Aorta (tissue), 5 donors: Measurements from ENCODE around the gene KDM1A. TPM values are rescaled to one million over a fixed set of nuclear protein-coding genes. Genes with fewer than 3 reads are reported as not detected.

ENCODE experiments used
- ATAC-seq: fragments of 200-7000 bp; cut with Tn5 transposase; one replicate; pipeline ENCODE4 v1.9.1; 2022; ENCODE audit warnings: moderate library complexity; ENCODE audit not compliant: low FRiP score
- DNase-seq, 2 donors: peaks; one replicate each; pipeline ENCODE4 v3.0.0-alpha.2; 2020
- H3K27ac ChIP-seq, 2 donors: one replicate each; pipeline ENCODE4 v1.5.1; 2013; ENCODE audit warnings: low read length in 2 of 2, mild to moderate bottlenecking in 2 of 2, moderate library complexity in 2 of 2, control low read depth in 1 of 2, inconsistent platforms in 1 of 2, low read depth in 1 of 2
- H3K27me3 ChIP-seq, 2 donors: one replicate each; pipeline ENCODE4 v1.6.1; 2013; ENCODE audit warnings: control low read depth in 1 of 2, low read length in 1 of 2, mild to moderate bottlenecking in 1 of 2, moderate library complexity in 1 of 2; ENCODE audit not compliant: insufficient read depth in 2 of 2, control insufficient read depth in 1 of 2
- H3K36me3 ChIP-seq, 2 donors: one replicate each; pipeline ENCODE4 v1.6.1; 2013; ENCODE audit warnings: control low read depth in 1 of 2, low read length in 1 of 2, mild to moderate bottlenecking in 1 of 2; ENCODE audit not compliant: insufficient read depth in 2 of 2, control insufficient read depth in 1 of 2
- H3K4me1 ChIP-seq, 2 donors: one replicate each; pipeline ENCODE4 v1.6.1; 2013; ENCODE audit warnings: low read length in 2 of 2, control low read depth in 1 of 2, mild to moderate bottlenecking in 1 of 2, moderate library complexity in 1 of 2; ENCODE audit not compliant: insufficient read depth in 2 of 2, control insufficient read depth in 1 of 2
- H3K4me3 ChIP-seq, 2 donors: one replicate each; pipeline ENCODE4 v1.5.1; 2013; ENCODE audit warnings: low read length in 2 of 2, control low read depth in 1 of 2, mild to moderate bottlenecking in 1 of 2
- H3K9me3 ChIP-seq: one replicate; pipeline ENCODE4 v1.6.1; 2013; ENCODE audit warnings: mild to moderate bottlenecking, low read length; ENCODE audit not compliant: control insufficient read depth
- WGBS, 2 donors: extraction: QIAGEN DNeasy Blood & Tissue Kit; methylation state at CpG; one replicate each; pipeline ENCODE4 v1.1.7; 2013; 5-methylcytosine and 5-hydroxymethylcytosine counted together
- intact Hi-C, 2 donors: fragments of 100-400 bp; cut with DNase I; formaldehyde crosslinking; loops; one replicate each; pipeline versions ENCODE4 v1.14.2 to v1.15.0; 2022
- polyA plus RNA-seq, 2 donors: library from polyadenylated mRNA; stranded (reverse); fragments of 200-250 nt; gene quantifications; one replicate each; pipeline ENCODE4 v1.2.3, GENCODE V29; 2013
- total RNA-seq, 2 donors: library from RNA; stranded (reverse); fragmentation: NEBNext Ultra II Directional; extraction: Animal tissue kit (Norgen Biotek cat#: 25700); gene quantifications; one replicate each; pipeline ENCODE4 v1.2.1, GENCODE V29; 2021
- donor health status: healthy with polysubstance abuse.
- donor health status: Bipolar disorder and iron deficiency.
- donor health status: DM: no; HTN: no; CAD: no.
- donor health status: DM: no; HTN: no; CAD: no.
- donor health status: DM: yes; HTN: yes; CAD: no.

Gene KDM1A
- total and polyA plus RNA-seq, 4 donors: 9.4 to 40.4 (median 29.6) TPM

DNA sequence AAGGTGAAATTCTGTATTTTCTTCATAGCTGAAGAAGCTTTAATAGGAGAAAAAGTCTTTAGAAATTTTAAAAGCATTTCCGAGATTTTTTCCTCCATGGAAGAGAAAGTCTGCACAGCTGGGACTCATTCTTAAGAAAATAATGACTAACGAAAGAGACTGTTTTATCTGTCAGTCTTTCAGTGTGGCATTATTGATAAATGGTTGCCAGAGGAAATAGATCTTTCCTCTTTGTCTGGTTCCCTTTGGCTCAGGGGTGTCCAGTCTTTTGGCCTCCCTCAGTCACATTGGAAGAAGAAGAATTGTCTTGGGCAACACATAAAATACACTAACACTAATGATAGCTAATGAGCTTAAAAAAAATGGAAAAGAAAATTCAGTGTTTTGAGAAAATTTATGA lies 49.9 kb downstream of the KDM1A start:
- intact Hi-C loops: no loop called here
- Histone ChIP-seq H3K36me3 (peaks cover 0 to 6% of the 10 kb centered on the region in 2 donors), H3K4me1 (peaks cover 0 to 9% of the 10 kb centered on the region in 2 donors), H3K9me3 (no peaks in the 10 kb centered on the region), H3K27me3 (no peaks in the 10 kb centered on the region), H3K27ac (no peak overlapping the region), H3K4me3 (no peak overlapping the region)
- 3 to 7% methylated on average over 2 of the region's 2 CpGs for WGBS, 2 donors
- ATAC-seq: no peak
- no peak for DNase-seq

DNA sequence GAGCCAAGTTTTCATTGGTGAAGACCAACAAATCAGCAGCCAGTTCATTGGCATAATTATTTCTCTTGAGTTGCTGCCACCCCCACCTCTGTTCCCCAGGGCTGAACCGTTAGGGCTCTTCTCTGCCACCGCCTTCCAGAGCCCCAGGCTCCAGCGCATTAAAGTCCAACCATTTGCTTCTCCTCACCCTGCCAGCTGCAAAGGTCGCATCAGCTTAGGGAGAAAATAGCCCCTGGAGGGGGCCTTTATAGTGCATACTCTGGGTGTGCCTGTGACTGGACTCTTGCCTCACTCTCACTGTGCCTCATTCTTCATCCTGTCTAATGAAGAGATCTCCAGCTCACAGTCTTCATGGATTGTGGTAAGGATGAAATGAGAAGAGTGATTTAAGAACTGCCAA lies 50.4 kb downstream of the KDM1A start:
- 5 to 11% methylated on average over 4 of the region's 4 CpGs for WGBS, 2 donors
- intact Hi-C loops: no loop called here

DNA sequence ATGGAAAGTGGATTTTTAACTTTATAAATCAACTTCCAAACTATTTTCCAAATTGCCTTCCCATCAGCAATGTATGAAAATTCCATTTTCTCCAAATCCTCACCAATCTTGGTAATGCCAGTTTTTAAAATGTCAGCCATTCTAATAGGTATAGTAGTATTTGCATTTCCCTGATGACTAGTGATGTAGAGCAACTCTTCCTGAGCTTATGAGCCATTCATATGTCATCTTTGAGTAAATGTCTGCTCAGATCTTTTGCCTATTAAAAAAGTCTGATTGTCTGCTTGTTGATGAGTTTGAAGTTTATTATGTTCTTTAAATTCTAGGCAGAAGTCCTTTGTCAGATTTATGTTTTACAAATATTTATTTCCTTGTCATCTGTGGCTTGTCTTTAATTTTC lies 54.7 kb downstream of the KDM1A start:
- H3K4me3 ChIP-seq: no peak overlapping the region
- no peaks in the 10 kb centered on the region for H3K27me3 ChIP-seq
- H3K27ac ChIP-seq: no peak overlapping the region
- ATAC-seq (no peak), DNase-seq (no peak)
- peaks cover 5% of the 10 kb centered on the region in 2 donors for H3K36me3 ChIP-seq
- peaks cover 0 to 9% of the 10 kb centered on the region in 2 donors for H3K4me1 ChIP-seq
- intact Hi-C loops: no loop called here
- no peaks in the 10 kb centered on the region for H3K9me3 ChIP-seq

More for the DNA sequence above, 50.4 kb downstream of the KDM1A start:
- Histone ChIP-seq H3K27ac (no peak overlapping the region), H3K4me1 (peaks cover 0 to 9% of the 10 kb centered on the region in 2 donors), H3K27me3 (no peaks in the 10 kb centered on the region), H3K4me3 (no peak overlapping the region), H3K36me3 (peaks cover 0 to 6% of the 10 kb centered on the region in 2 donors), H3K9me3 (no peaks in the 10 kb centered on the region)
- DNase-seq (no peak), ATAC-seq (no peak)

DNA sequence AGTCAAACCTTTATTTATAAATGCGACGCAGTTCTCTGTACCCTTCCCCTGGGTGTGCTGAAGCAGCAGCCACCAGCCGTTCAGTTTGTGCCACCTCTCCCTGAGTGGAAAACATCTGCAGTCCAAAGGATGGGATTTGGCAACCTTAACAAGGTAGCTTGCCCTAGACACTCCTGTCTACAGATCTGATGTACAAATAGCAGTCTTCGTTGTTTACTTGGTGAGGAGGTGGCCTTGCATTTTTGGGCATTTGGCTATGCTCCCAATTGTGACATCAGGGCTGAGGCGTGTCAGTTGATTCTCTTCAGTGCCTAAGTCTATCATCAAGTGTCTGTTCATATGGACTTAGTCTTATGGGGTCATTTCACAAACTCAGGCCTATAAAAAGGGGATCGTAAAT lies 59.8 kb downstream of the KDM1A start:
- intact Hi-C loops: no loop called here
- H3K4me3 ChIP-seq: no peak overlapping the region
- ATAC-seq: no peak
- H3K4me1 ChIP-seq: no peaks in the 10 kb centered on the region
- WGBS, 2 donors: 81 to 83% methylated on average over 6 of the region's 6 CpGs
- DNase-seq: no peak
- H3K27ac ChIP-seq: no peak overlapping the region
- peaks cover 7 to 12% of the 10 kb centered on the region in 2 donors for H3K36me3 ChIP-seq
- H3K9me3 ChIP-seq: no peaks in the 10 kb centered on the region
- no peaks in the 10 kb centered on the region for H3K27me3 ChIP-seq

DNA sequence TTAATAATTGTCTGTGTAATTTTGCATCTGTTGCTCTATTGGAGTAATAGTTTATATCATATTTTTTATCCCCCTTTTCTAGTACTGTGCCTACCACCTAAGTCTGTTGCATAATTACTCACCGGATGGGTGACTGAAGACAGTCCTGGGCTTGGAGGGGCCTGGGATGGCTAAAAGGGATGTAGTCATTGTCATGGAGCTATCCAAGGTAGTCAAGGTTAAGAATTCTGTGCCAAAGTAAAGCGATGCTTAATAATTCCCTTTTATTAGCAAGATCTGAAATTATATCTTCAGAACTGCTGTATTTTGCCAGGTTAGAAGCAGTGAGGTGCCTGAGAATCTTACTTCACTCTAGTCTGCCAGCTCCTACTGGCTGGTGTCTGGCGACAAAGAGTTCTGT lies 61.6 kb downstream of the KDM1A start:
- no peaks in the 10 kb centered on the region for H3K27me3 ChIP-seq
- DNase-seq (no peak), ATAC-seq (no peak)
- no peak overlapping the region for H3K27ac ChIP-seq
- no peaks in the 10 kb centered on the region for H3K4me1 ChIP-seq
- 92 to 93% methylated on average over 3 of the region's 3 CpGs for WGBS, 2 donors
- H3K9me3 ChIP-seq: no peaks in the 10 kb centered on the region
- H3K36me3 ChIP-seq: peaks cover 7 to 12% of the 10 kb centered on the region in 2 donors
- intact Hi-C loops: no loop called here
- no peak overlapping the region for H3K4me3 ChIP-seq

DNA sequence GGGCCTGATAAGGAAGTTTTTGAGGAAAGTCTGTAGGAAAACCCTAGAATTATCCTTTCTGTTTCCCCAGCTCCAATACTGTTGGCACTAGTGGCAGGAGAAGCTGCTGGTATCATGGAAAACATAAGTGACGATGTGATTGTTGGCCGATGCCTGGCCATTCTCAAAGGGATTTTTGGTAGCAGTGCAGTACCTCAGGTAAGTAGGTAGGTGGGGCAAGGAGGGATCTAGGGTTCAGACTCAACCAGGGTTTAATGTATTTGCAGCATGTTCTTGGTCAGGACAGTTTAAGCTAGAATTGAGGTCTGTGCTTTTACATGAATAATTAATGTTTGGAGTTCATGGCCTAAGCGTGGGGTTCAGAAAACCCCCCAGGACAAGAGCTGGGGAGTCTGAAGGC lies 62.1 kb downstream of the KDM1A start:
- no peak for ATAC-seq
- no peak for DNase-seq
- peaks cover 7 to 12% of the 10 kb centered on the region in 2 donors for H3K36me3 ChIP-seq
- H3K27ac ChIP-seq: no peak overlapping the region
- H3K4me1 ChIP-seq: no peaks in the 10 kb centered on the region
- intact Hi-C loops: no loop called here
- H3K27me3 ChIP-seq: no peaks in the 10 kb centered on the region
- WGBS, 2 donors: 86 to 88% methylated on average over 3 of the region's 3 CpGs
- H3K9me3 ChIP-seq: no peaks in the 10 kb centered on the region
- H3K4me3 ChIP-seq: no peak overlapping the region

DNA sequence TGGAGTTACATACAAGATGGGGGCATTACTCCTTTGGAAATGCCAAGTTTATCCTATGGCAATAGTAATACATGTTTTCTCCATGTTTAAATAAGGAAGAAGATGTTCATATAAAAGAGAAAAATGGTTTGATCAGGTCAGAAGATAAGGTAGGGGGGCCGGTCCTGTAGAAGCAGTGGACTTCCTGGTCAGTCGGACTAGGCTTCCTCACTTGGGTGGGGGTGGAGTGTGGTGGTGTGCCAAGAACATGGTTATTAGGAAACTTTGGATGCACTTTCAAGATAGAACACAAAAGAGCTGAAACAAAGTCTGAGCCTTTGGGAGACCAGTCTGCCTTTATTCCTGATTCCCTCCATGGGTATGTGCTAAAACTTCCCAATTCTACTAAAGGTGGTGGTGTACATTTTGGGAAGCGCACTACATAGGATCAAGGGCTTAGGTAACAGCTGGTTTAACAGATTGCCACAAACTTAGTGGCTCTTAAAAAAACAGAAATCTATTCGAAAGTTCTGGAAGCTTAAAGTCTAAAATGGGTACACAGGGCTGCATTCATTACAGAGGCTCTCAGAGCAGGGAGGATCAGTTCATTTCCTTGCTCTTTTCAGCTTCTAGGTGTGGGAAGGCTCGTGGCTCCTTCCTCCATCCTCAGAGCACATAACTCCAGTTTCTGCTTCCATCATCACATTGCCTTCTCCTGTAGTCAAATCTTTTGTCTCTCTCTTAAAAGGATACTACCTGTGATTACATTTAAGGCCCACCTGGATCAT lies 64.6 kb downstream of the KDM1A start:
- 58 to 62% methylated on average over 5 of the region's 5 CpGs for WGBS, 2 donors

DNA sequence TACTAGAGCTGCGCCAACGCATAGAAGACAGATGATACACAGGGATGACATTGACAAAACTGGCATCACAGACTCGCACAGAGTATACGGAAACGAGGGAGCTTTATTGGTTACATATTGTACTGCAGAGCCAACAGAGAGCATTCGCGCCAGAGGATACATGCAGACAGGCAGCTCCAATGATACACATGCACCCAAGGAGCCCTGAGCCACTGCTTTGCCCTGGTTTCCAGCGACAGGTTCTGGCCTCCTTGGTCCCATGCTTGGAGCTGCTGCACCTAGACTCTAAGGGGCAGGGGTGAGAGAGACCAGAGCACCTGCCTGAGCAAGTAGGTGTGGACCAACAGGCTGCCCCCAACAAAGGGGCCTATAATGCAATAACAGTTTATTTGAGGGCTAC lies 65.6 kb downstream of the KDM1A start:
- WGBS, 2 donors: 89 to 91% methylated on average over 8 of the region's 8 CpGs
- Histone ChIP-seq H3K9me3 (no peaks in the 10 kb centered on the region), H3K36me3 (peaks cover 5 to 14% of the 10 kb centered on the region in 2 donors), H3K27ac (no peak overlapping the region), H3K4me1 (no peaks in the 10 kb centered on the region), H3K4me3 (no peak overlapping the region), H3K27me3 (no peaks in the 10 kb centered on the region)
- intact Hi-C loops: no loop called here
- no peak for DNase-seq
- no peak for ATAC-seq

More for the DNA sequence above, 64.6 kb downstream of the KDM1A start:
- Histone ChIP-seq H3K27me3 (no peaks in the 10 kb centered on the region), H3K27ac (no peak overlapping the region), H3K36me3 (peaks cover 8 to 14% of the 10 kb centered on the region in 2 donors), H3K4me1 (no peaks in the 10 kb centered on the region), H3K9me3 (no peaks in the 10 kb centered on the region), H3K4me3 (no peak overlapping the region)
- DNase-seq (no peak), ATAC-seq (peak; percentile 60)
- intact Hi-C loops: no loop called here

DNA sequence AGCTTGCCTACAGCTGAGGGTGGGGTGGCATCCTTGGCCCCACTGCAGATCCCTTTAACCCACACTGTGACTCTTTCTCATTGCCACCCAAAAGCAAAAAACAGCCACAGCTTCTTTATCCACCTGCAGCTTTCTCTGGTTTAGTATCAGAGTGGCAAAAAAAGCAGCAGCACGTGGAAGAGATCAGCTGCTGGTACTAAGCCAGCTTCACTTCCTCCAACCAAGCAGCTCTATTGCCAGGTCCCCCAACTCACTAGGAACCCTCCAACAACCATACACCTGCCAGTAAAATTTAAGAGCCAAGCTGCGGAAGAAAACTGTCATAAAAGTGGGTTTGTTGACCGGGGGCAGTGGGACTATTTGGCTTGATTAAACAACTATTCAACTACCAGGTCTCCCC lies 66.4 kb downstream of the KDM1A start:
- H3K27ac ChIP-seq: peak overlapping the region in 1 of 2 donors; percentile 14
- WGBS, 2 donors: 65% methylated on average over 3 of the region's 3 CpGs
- intact Hi-C loops: no loop called here
- ATAC-seq (no peak), DNase-seq (no peak)
- H3K27me3 ChIP-seq: no peaks in the 10 kb centered on the region
- H3K36me3 ChIP-seq: peaks cover 5 to 14% of the 10 kb centered on the region in 2 donors
- H3K9me3 ChIP-seq: no peaks in the 10 kb centered on the region
- no peak overlapping the region for H3K4me3 ChIP-seq
- H3K4me1 ChIP-seq: no peaks in the 10 kb centered on the region
